MM.1S (cell line): ENCODE results near the gene CELF2.

Source experiments
- EZH2phosphoT487 ChIP-seq: fragments of 300-600 bp; sonication (generic); IDR thresholded peaks from 2 replicates; pipeline ENCODE4 v1.6.1; 2018; ENCODE audit warnings: antibody characterized with exemption, low read length
- TF ChIP-seq, protein P1 (sequence below): fragments of 300-600 bp; sonication (generic); IDR thresholded peaks from 2 replicates; pipeline ENCODE4 v1.5.1; 2016; ENCODE audit warnings: antibody characterized with exemption, low read length, mixed read lengths

DNA sequence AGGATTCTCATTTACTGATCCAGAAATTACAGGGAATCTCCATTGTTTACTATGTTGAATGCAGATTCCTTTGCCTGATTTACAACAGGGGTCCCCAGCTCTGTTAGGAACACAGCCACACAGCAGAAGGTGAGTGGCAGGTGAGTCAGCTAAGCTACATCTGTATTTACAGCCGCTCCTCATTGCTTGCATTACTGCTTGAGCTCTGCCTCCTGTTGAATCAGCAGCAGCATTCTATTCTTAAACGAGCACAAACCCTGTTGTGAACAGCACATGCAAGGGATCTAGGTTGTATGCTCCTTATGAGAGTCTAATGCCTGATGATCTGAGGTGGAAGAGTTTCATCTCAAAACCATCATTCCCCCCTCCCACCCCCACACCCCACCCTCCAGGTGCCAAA lies 23.3 kb upstream of the CELF2 start:
- TF ChIP-seq, protein P1, sequence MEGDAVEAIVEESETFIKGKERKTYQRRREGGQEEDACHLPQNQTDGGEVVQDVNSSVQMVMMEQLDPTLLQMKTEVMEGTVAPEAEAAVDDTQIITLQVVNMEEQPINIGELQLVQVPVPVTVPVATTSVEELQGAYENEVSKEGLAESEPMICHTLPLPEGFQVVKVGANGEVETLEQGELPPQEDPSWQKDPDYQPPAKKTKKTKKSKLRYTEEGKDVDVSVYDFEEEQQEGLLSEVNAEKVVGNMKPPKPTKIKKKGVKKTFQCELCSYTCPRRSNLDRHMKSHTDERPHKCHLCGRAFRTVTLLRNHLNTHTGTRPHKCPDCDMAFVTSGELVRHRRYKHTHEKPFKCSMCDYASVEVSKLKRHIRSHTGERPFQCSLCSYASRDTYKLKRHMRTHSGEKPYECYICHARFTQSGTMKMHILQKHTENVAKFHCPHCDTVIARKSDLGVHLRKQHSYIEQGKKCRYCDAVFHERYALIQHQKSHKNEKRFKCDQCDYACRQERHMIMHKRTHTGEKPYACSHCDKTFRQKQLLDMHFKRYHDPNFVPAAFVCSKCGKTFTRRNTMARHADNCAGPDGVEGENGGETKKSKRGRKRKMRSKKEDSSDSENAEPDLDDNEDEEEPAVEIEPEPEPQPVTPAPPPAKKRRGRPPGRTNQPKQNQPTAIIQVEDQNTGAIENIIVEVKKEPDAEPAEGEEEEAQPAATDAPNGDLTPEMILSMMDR = no peak
- TF ChIP-seq EZH2phosphoT487 = no peak
